GM18511 (cell line): ENCODE measurements around the gene ARSI.

Source experiments
- ATAC-seq: cut with Tn5 transposase; IDR thresholded peaks from one replicate; pipeline ENCODE4 v1.9.1; 2021; ENCODE audit warnings: mild to moderate bottlenecking, moderate library complexity; ENCODE audit not compliant: unreplicated experiment

The ARSI gene

GRCh38 chr5:150309101-150309885 lies 6.6 kb upstream of the ARSI start:
- ATAC-seq, result no peak

GRCh38 chr5:150307617-150308426 lies 5.1 kb upstream of the ARSI start:
- no peak for ATAC-seq

GRCh38 chr5:150306775-150307174 lies 4.1 kb upstream of the ARSI start:
- no peak for ATAC-seq

GRCh38 chr5:150305557-150305956 lies 2.9 kb upstream of the ARSI start:
- ATAC-seq, result no peak

GRCh38 chr5:150305095-150305494 lies 2.4 kb upstream of the ARSI start:
- ATAC-seq, result no peak

GRCh38 chr5:150304481-150305081 lies 1.9 kb upstream of the ARSI start:
- ATAC-seq, result no peak

- ATAC-seq, result no peak
These were observed 1.1 kb upstream of the ARSI start for GRCh38 chr5:150303660-150304386.

- ATAC-seq, result no peak
These were observed 438 bp upstream of the ARSI start for GRCh38 chr5:150303070-150303615.

GRCh38 chr5:150301901-150302300 lies 804 bp downstream of the ARSI start:
- ATAC-seq, result no peak

- ATAC-seq, result no peak
These were observed 1.6 kb downstream of the ARSI start for GRCh38 chr5:150301170-150301505.

GRCh38 chr5:150300496-150301169 lies 2.1 kb downstream of the ARSI start:
- no peak for ATAC-seq

GRCh38 chr5:150299571-150300327 lies 3.0 kb downstream of the ARSI start:
- ATAC-seq, result no peak

GRCh38 chr5:150298701-150299451 lies 3.8 kb downstream of the ARSI start:
- ATAC-seq, result no peak

- no peak for ATAC-seq
These were observed 4.6 kb downstream of the ARSI start for GRCh38 chr5:150297934-150298595.

- ATAC-seq, result no peak
These were observed 5.3 kb downstream of the ARSI start for GRCh38 chr5:150297236-150297890.

- ATAC-seq, result no peak
These were observed 6.2 kb downstream of the ARSI start for GRCh38 chr5:150296496-150296895.

- ATAC-seq, result no peak
These were observed 6.8 kb downstream of the ARSI start for GRCh38 chr5:150295741-150296486.
